Keratinocyte (primary cell): ENCODE measurements around the gene SEMA3D. TPM values are rescaled to one million over a fixed set of nuclear protein-coding genes. Genes with fewer than 3 reads are reported as not detected.

Experiments used
- DNase-seq: peaks from one replicate; pipeline ENCODE4 v3.0.0-alpha.2; 2011; ENCODE audit warnings: low read depth, missing footprints, low spot score
- FAIRE-seq: peaks from 2 replicates; lab custom pipeline; 2011; peaks lifted over from hg19 to GRCh38; lab: Jason Lieb, UNC
- H2AFZ ChIP-seq: 2 replicates; pipeline ENCODE4 v1.6.0; 2012; ENCODE audit warnings: low read length, control low read depth, inconsistent platforms; ENCODE audit not compliant: control insufficient read depth
- H3K27ac ChIP-seq: 2 replicates; pipeline ENCODE4 v1.5.1; 2011; ENCODE audit warnings: low read length; ENCODE audit not compliant: control insufficient read depth, insufficient read depth
- H3K27me3 ChIP-seq: 3 replicates; pipeline ENCODE4 v1.6.0; 2011; ENCODE audit warnings: low read length; ENCODE audit not compliant: control insufficient read depth, insufficient read depth; ENCODE audit errors: extremely low read depth
- H3K36me3 ChIP-seq, 2 experiments: 2 replicates in 1 of 2; 3 replicates in 1 of 2; pipeline ENCODE4 v1.5.1; 2011; ENCODE audit warnings: low read length in 2 of 2, mild to moderate bottlenecking in 1 of 2; ENCODE audit not compliant: control insufficient read depth in 2 of 2, insufficient read depth in 2 of 2; ENCODE audit errors: extremely low read depth in 1 of 2
- H3K4me1 ChIP-seq: 3 replicates; pipeline ENCODE4 v1.5.1; 2011; ENCODE audit warnings: low read length; ENCODE audit not compliant: control insufficient read depth, insufficient read depth; ENCODE audit errors: extremely low read depth
- H3K4me2 ChIP-seq: 3 replicates; pipeline ENCODE4 v1.6.0; 2011; ENCODE audit warnings: low read depth, low read length; ENCODE audit not compliant: control insufficient read depth, insufficient read depth; ENCODE audit errors: extremely low read depth
- H3K4me3 ChIP-seq, 3 experiments: fragments of 200-600 bp in 1 of 3; sonication (generic) in 1 of 3; 2 replicates in 2 of 3; 3 replicates in 1 of 3; pipeline ENCODE4 v1.5.1; 2011 to 2016; ENCODE audit warnings: low read length in 3 of 3, mild to moderate bottlenecking in 3 of 3, control low read depth in 2 of 3, inconsistent platforms in 1 of 3, low read depth in 1 of 3, mixed read lengths in 1 of 3, mixed run types in 1 of 3, moderate library complexity in 1 of 3; ENCODE audit not compliant: control insufficient read depth in 2 of 3, insufficient read depth in 2 of 3; ENCODE audit errors: extremely low read depth in 1 of 3
- H3K79me2 ChIP-seq: 2 replicates; pipeline ENCODE4 v1.6.0; 2012; ENCODE audit warnings: low read length; ENCODE audit not compliant: control insufficient read depth, insufficient read depth
- H3K9ac ChIP-seq: 3 replicates; pipeline ENCODE4 v1.6.0; 2011; ENCODE audit warnings: low read length; ENCODE audit not compliant: control insufficient read depth, insufficient read depth; ENCODE audit errors: extremely low read depth
- H3K9me1 ChIP-seq: 3 replicates; pipeline ENCODE4 v1.6.0; 2011; ENCODE audit warnings: low read length; ENCODE audit not compliant: control insufficient read depth, insufficient read depth; ENCODE audit errors: extremely low read depth
- H3K9me3 ChIP-seq: 2 replicates; pipeline ENCODE4 v1.5.1; 2012; ENCODE audit warnings: low read depth, low read length; ENCODE audit not compliant: control insufficient read depth
- H4K20me1 ChIP-seq: 3 replicates; pipeline ENCODE4 v1.6.0; 2011; ENCODE audit warnings: low read length; ENCODE audit not compliant: control insufficient read depth, insufficient read depth; ENCODE audit errors: extremely low read depth
- EZH2 ChIP-seq: IDR thresholded peaks from one replicate; pipeline ENCODE4 v1.6.1; 2012; ENCODE audit warnings: inconsistent platforms, mild to moderate bottlenecking, low read length, moderate library complexity
- dilution Hi-C: fragments of 300-500 bp; cut with MboI; formaldehyde crosslinking; loops from one replicate; pipeline ENCODE4 v1.7.0; 2020; ENCODE audit warnings: low sequenced_read_pairs; ENCODE audit not compliant: extremely low pct_ligation_motif_present
- polyA plus RNA-seq, 5 experiments: library from polyadenylated mRNA; depleted of rRNA in 3 of 5; stranded (reverse) in 3 of 5; stranded (forward) in 1 of 5; unstranded in 1 of 5; fragments of >200 nt; gene quantifications; 1 replicate in 1 of 5; 2 replicates in 3 of 5; 3 replicates in 1 of 5; pipeline versions ENCODE4 v1.2.1 to v1.2.3, GENCODE V29; 2011 to 2012; ENCODE audit warnings: missing spikeins in 2 of 5, low read depth in 1 of 5, low replicate concordance in 1 of 5
- TF ChIP-seq, protein P1 (sequence below), 3 experiments: IDR thresholded peaks in 1 of 3; conservative IDR thresholded peaks in 1 of 3; optimal IDR thresholded peaks in 1 of 3; 2 replicates in 2 of 3; 3 replicates in 1 of 3; pipeline versions ENCODE3 to v1.5.1; 2011; ENCODE audit warnings: low read length in 3 of 3, mild to moderate bottlenecking in 3 of 3, moderate library complexity in 2 of 3, control low read depth in 1 of 3, inconsistent platforms in 1 of 3; ENCODE audit not compliant: insufficient read depth in 2 of 3; ENCODE audit errors: extremely low read depth in 1 of 3

SEMA3D gene
- polyA plus RNA-seq, 1 donor (not counting 4 experiments of a cell fraction or from before 2014, with no cell fraction given) = 5.2 TPM

GRCh38 chr7:85067371-85067770 is 119.5 kb downstream of the SEMA3D start:
- no peak for FAIRE-seq
- H3K79me2 ChIP-seq = no peaks in the 10 kb centered on the region
- H2AFZ ChIP-seq = no peak overlapping the region
- no peak overlapping the region for H3K9ac ChIP-seq
- no peaks in the 10 kb centered on the region for H3K9me3 ChIP-seq
- dilution Hi-C loops = loop anchor here (25.0 kb wide), 1 partner anchor 120 kb away; the partner anchor contains the start of gene SEMA3D
- no peak for DNase-seq
- no peaks in the 10 kb centered on the region for H3K27me3 ChIP-seq
- H3K27ac ChIP-seq = no peak overlapping the region
- no peaks in the 10 kb centered on the region for H4K20me1 ChIP-seq
- H3K9me1 ChIP-seq = no peaks in the 10 kb centered on the region
- TF ChIP-seq, protein P1, sequence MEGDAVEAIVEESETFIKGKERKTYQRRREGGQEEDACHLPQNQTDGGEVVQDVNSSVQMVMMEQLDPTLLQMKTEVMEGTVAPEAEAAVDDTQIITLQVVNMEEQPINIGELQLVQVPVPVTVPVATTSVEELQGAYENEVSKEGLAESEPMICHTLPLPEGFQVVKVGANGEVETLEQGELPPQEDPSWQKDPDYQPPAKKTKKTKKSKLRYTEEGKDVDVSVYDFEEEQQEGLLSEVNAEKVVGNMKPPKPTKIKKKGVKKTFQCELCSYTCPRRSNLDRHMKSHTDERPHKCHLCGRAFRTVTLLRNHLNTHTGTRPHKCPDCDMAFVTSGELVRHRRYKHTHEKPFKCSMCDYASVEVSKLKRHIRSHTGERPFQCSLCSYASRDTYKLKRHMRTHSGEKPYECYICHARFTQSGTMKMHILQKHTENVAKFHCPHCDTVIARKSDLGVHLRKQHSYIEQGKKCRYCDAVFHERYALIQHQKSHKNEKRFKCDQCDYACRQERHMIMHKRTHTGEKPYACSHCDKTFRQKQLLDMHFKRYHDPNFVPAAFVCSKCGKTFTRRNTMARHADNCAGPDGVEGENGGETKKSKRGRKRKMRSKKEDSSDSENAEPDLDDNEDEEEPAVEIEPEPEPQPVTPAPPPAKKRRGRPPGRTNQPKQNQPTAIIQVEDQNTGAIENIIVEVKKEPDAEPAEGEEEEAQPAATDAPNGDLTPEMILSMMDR (optimal IDR thresholded peaks at IDR 0.05 in 1 of 3, IDR thresholded peaks at IDR 0.05 in 1 of 3, conservative IDR thresholded peaks at IDR 0.05 in 1 of 3; ENCODE audit: extremely low read depth in 1 of 3, insufficient read depth in 2 of 3, low read length in 3 of 3) = no peak
- no peak for TF ChIP-seq EZH2
- H3K4me2 ChIP-seq = no peak overlapping the region
- no peaks in the 10 kb centered on the region for H3K36me3 ChIP-seq
- H3K4me3 ChIP-seq = no peak overlapping the region
- peaks cover 14% of the 10 kb centered on the region for H3K4me1 ChIP-seq

GRCh38 chr7:85065888-85066485 is 120.9 kb downstream of the SEMA3D start:
- no peaks in the 10 kb centered on the region for H3K79me2 ChIP-seq
- H4K20me1 ChIP-seq = no peaks in the 10 kb centered on the region
- H3K27me3 ChIP-seq = no peaks in the 10 kb centered on the region
- H3K36me3 ChIP-seq = no peaks in the 10 kb centered on the region
- TF ChIP-seq, protein P1 (optimal IDR thresholded peaks at IDR 0.05 in 1 of 3, IDR thresholded peaks at IDR 0.05 in 1 of 3, conservative IDR thresholded peaks at IDR 0.05 in 1 of 3; ENCODE audit: extremely low read depth in 1 of 3, insufficient read depth in 2 of 3, low read length in 3 of 3) = no peak
- no peak for TF ChIP-seq EZH2
- no peaks in the 10 kb centered on the region for H3K9me3 ChIP-seq
- H3K9ac ChIP-seq = no peak overlapping the region
- DNase-seq (no peak), FAIRE-seq (peak; percentile 62)
- no peak overlapping the region for H3K4me2 ChIP-seq
- peak overlapping the region; percentile 14 for H2AFZ ChIP-seq
- no peak overlapping the region for H3K27ac ChIP-seq
- H3K9me1 ChIP-seq = no peaks in the 10 kb centered on the region
- peaks cover 7% of the 10 kb centered on the region for H3K4me1 ChIP-seq
- dilution Hi-C loops = loop anchor here (25.0 kb wide), 1 partner anchor 121 kb away; the partner anchor contains the start of gene SEMA3D
- H3K4me3 ChIP-seq = no peak overlapping the region
